Transverse colon (tissue), 4 donors: Measurements from ENCODE around the gene ARSG.

Experiments used
- CTCF ChIP-seq, 5 experiments: fragments of 200-600 bp in 3 of 5; fragments of 450-650 bp in 2 of 5; sonication (generic) in 3 of 5; IDR thresholded peaks; 1 replicate in 2 of 5; 2 replicates in 3 of 5; pipeline ENCODE4 v1.5.1; 2016 to 2017; ENCODE audit warnings: antibody characterized with exemption in 5 of 5, inconsistent platforms in 3 of 5, mild to moderate bottlenecking in 2 of 5, moderate library complexity in 1 of 5
- EP300 ChIP-seq: sonication (generic); formaldehyde crosslinking; IDR thresholded peaks from one replicate; pipeline ENCODE4 v1.6.1; 2017; ENCODE audit warnings: antibody characterized with exemption, low read depth
- POLR2A ChIP-seq: fragments of 450-650 bp; IDR thresholded peaks from one replicate; pipeline ENCODE4 v1.6.1; 2016; ENCODE audit warnings: antibody characterized with exemption, mild to moderate bottlenecking, moderate library complexity
- POLR2AphosphoS5 ChIP-seq, 3 donors: sonication (generic); formaldehyde crosslinking; IDR thresholded peaks; one replicate each; pipeline ENCODE4 v1.6.1; 2016; ENCODE audit warnings: antibody characterized with exemption in 3 of 3

GRCh38 chr17:68397108-68397536, 105.8 kb downstream of the ARSG start:
- TF ChIP-seq CTCF (IDR thresholded peaks at IDR 0.05) (no peak), POLR2AphosphoS5 (IDR thresholded peaks at IDR 0.05) (no peak), POLR2A (no peak), EP300 (no peak)
